ENCODE results near the gene SURF6. TPM values are rescaled to one million over a fixed set of nuclear protein-coding genes. Genes with fewer than 3 reads are reported as not detected.

SURF6 gene
- total RNA-seq, 1 experiment from 2014 or later = 56.3 TPM

GRCh38 chr9:133366435-133366834, 30.4 kb upstream of the SURF6 start:
- Histone ChIP-seq H3K4me1 (ENCODE audit: insufficient read depth, low read length) (no peaks in the 10 kb centered on the region), H3K79me2 (ENCODE audit: insufficient read depth, low read length) (peaks cover 32% of the 10 kb centered on the region; the same call in 1 of the 2 replicates), H2BK15ac (ENCODE audit: low read depth, low read length) (no peak overlapping the region), H2BK5ac (ENCODE audit: insufficient read length, low read length) (no peak overlapping the region), H3K18ac (ENCODE audit: insufficient read length, low read depth, low read length) (no peak overlapping the region), H2BK20ac (ENCODE audit: low read depth, low read length, poor library complexity, severe bottlenecking) (no peak overlapping the region), H2BK120ac (ENCODE audit: low read depth, low read length, poor library complexity, severe bottlenecking) (no peak overlapping the region), H3K56ac (ENCODE audit: insufficient read length, low read depth, low read length) (no peak overlapping the region), H2AK5ac (ENCODE audit: insufficient read length, low read length) (no peak overlapping the region), H3K4ac (ENCODE audit: low read depth, low read length) (no peak overlapping the region), H2AFZ (ENCODE audit: low read length) (no peak overlapping the region), H3K9me3 (ENCODE audit: control insufficient read depth, low read depth, low read length) (no peaks in the 10 kb centered on the region), H3K23me2 (ENCODE audit: insufficient read length, low read depth, low read length, poor library complexity, severe bottlenecking) (no peaks in the 10 kb centered on the region), H4K91ac (ENCODE audit: insufficient read length, low read depth, low read length) (no peak overlapping the region), H3K4me2 (ENCODE audit: insufficient read depth, insufficient read length, low read length) (no peak overlapping the region), H3K27ac (ENCODE audit: insufficient read length, low read depth, low read length) (no peak overlapping the region), H3K79me1 (ENCODE audit: insufficient read depth, low read depth, low read length, poor library complexity, severe bottlenecking) (peaks cover 18% of the 10 kb centered on the region), H3T11ph (ENCODE audit: low read length) (no peak overlapping the region), H3K9ac (ENCODE audit: extremely low read depth, insufficient read length, low read length) (no peak overlapping the region), H4K8ac (replicated peaks; ENCODE audit: insufficient read length, low read depth, low read length) (no peak overlapping the region), H3K27me3 (ENCODE audit: insufficient read depth, low read length) (no peaks in the 10 kb centered on the region), H3K23ac (ENCODE audit: insufficient read length, low read depth, low read length) (no peak overlapping the region), H4K5ac (ENCODE audit: insufficient read length, low read depth, low read length) (no peak overlapping the region), H3K14ac (ENCODE audit: insufficient read depth, low read length) (no peak overlapping the region), H2BK12ac (ENCODE audit: insufficient read length, low read depth, low read length) (no peak overlapping the region), H4K20me1 (ENCODE audit: control insufficient read depth, insufficient read depth, insufficient read length) (no peaks in the 10 kb centered on the region)
- Mint-ChIP-seq H3K27me3 (ENCODE audit: low read depth) (no peaks in the 10 kb centered on the region; the same call in 1 of the 2 replicates), H3K27ac (no peak overlapping the region), H3K36me3 (ENCODE audit: insufficient read depth in 1 of 3, low read depth in 3 of 3) (peaks cover 36 to 90% (median 78%) of the 10 kb centered on the region in 3 experiments; a peak in 6 of 7 replicates), H3K9me3 (no peaks in the 10 kb centered on the region), H3K4me3 (no peak overlapping the region), H3K4me1 (no peaks in the 10 kb centered on the region)
- WGBS (ENCODE audit: extremely low coverage, insufficient read length, low lambda C conversion rate) = no CpG with 5 or more reads among the region's 11 CpGs
- TF ChIP-seq CTCF (conservative IDR thresholded peaks at IDR 0.05) = no peak
- DNase-seq = no peak

All from H9 (cell line).